PC-3 (cell line): Measurements from ENCODE around the gene COL4A1. TPM values are rescaled to one million over a fixed set of nuclear protein-coding genes. Genes with fewer than 3 reads are reported as not detected.

Experiments
- ATAC-seq: fragments of 200-7000 bp; cut with Tn5 transposase; 2 replicates; pipeline ENCODE4 v1.9.1; 2020; ENCODE audit warnings: mild to moderate bottlenecking, moderate library complexity
- BruUV-seq: library from RNA; stranded (reverse); fragments of 400-500 nt; replicated peaks from 2 replicates; lab custom pipeline; 2021; lab: Mats Ljungman, UMichigan
- CTCF ChIA-PET: fragments of 300-600 bp; sonication (Branson Sonifier 250); formaldehyde crosslinking; loops from one replicate; lab custom pipeline; 2022; ENCODE audit warnings: antibody characterized with exemption; lab: Charles Lee
- POLR2A ChIA-PET: fragments of 300-600 bp; sonication (Branson Sonifier 250); formaldehyde crosslinking; loops from one replicate; lab custom pipeline; 2022; ENCODE audit warnings: antibody characterized with exemption; ENCODE audit not compliant: unreplicated experiment; lab: Charles Lee
- DNase-seq: peaks from one replicate; pipeline ENCODE4 v3.0.0-alpha.2; 2015
- H2AFZ ChIP-seq: fragments of 300-600 bp; sonication (generic); 2 replicates; pipeline ENCODE4 v1.6.0; 2016; ENCODE audit warnings: antibody characterized with exemption, low read length
- H3F3A ChIP-seq: fragments of 300-600 bp; sonication (generic); one replicate; pipeline ENCODE4 v1.6.0; 2017; ENCODE audit warnings: antibody characterized with exemption, low read length, control low read depth, mild to moderate bottlenecking; ENCODE audit not compliant: unreplicated experiment
- H3K27ac ChIP-seq: fragments of 300-600 bp; sonication (generic); 2 replicates; pipeline ENCODE4 v1.5.1; 2016; ENCODE audit warnings: mild to moderate bottlenecking, low read length
- H3K27me3 ChIP-seq: fragments of 300-600 bp; sonication (generic); 2 replicates; pipeline ENCODE4 v1.6.1; 2016; ENCODE audit warnings: low read length, mixed read lengths
- H3K36me3 ChIP-seq: fragments of 300-600 bp; sonication (generic); 2 replicates; pipeline ENCODE4 v1.6.1; 2016; ENCODE audit warnings: low read depth, mixed run types, low read length, mixed read lengths
- H3K4me1 ChIP-seq: fragments of 300-600 bp; sonication (generic); 2 replicates; pipeline ENCODE4 v1.5.1; 2016; ENCODE audit warnings: low read length; ENCODE audit not compliant: insufficient read depth
- H3K4me2 ChIP-seq: fragments of 300-600 bp; sonication (generic); 2 replicates; pipeline ENCODE4 v1.6.0; 2016; ENCODE audit warnings: low read length
- H3K4me3 ChIP-seq: fragments of 300-600 bp; sonication (generic); 2 replicates; pipeline ENCODE4 v1.5.1; 2016; ENCODE audit warnings: mild to moderate bottlenecking, low read length, mixed read lengths
- H3K79me2 ChIP-seq: fragments of 300-600 bp; sonication (generic); 2 replicates; pipeline ENCODE4 v1.6.1; 2017; ENCODE audit warnings: low read length, mixed read lengths
- H3K9ac ChIP-seq: fragments of 300-600 bp; sonication (generic); 2 replicates; pipeline ENCODE4 v1.6.0; 2016; ENCODE audit warnings: mild to moderate bottlenecking, low read length
- H3K9me2 ChIP-seq: fragments of 300-600 bp; sonication (generic); replicated peaks from 2 replicates; pipeline ENCODE4 v1.6.1; 2016; ENCODE audit warnings: mixed run types, low read length, mixed read lengths
- H3K9me3 ChIP-seq: fragments of 300-600 bp; sonication (generic); 2 replicates; pipeline ENCODE4 v1.6.1; 2016; ENCODE audit warnings: low read length, mixed read lengths
- H4K20me1 ChIP-seq: fragments of 300-600 bp; sonication (generic); 2 replicates; pipeline ENCODE4 v1.6.1; 2016; ENCODE audit warnings: low read length, mixed read lengths
- EZH2 ChIP-seq: fragments of 300-600 bp; sonication (generic); IDR thresholded peaks from one replicate; pipeline ENCODE4 v1.6.1; 2017; ENCODE audit warnings: antibody characterized with exemption, mild to moderate bottlenecking, low read length; ENCODE audit not compliant: unreplicated experiment
- EZH2phosphoT487 ChIP-seq: fragments of 300-600 bp; sonication (generic); IDR thresholded peaks from 2 replicates; pipeline ENCODE4 v1.6.1; 2018; ENCODE audit warnings: mild to moderate bottlenecking, antibody characterized with exemption, low read length, borderline replicate concordance
- intact Hi-C: fragments of 100-400 bp; cut with micrococcal nuclease; formaldehyde crosslinking; loops from 2 replicates; pipeline ENCODE4 v1.9.0; 2023
- total RNA-seq: library from RNA; depleted of rRNA; stranded (reverse); fragments of >200 nt; gene quantifications from 2 replicates; pipeline ENCODE4 v1.2.3, GENCODE V29; 2014
- TF ChIP-seq, protein P1 (sequence below): fragments of 300-600 bp; sonication (generic); conservative IDR thresholded peaks from 2 replicates; pipeline ENCODE4 v1.5.1; 2017; ENCODE audit warnings: antibody characterized with exemption, low read depth, mild to moderate bottlenecking, low read length

COL4A1 gene
- total RNA-seq, 1 experiment from 2014 or later, result 48.7 TPM

DNA sequence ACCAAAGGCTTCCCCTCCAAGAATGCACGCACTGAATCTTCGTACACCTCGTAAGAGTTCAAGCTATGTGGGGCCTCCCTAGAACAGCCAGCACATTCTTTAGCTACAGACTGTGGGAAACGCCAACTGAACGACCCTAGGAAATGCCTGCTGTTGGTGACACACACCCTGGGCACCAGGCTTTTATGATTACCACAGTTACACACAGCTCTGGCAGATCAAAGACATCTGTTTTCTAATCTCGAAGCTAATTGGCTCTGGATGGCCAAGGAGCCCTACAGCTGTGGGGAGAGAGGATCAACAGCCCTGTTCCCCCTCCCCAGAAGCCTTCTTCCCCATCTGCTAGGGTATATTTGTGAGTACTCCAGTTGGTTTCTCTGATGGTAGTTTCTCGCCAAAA is 123.0 kb downstream of the COL4A1 start:
- H3K36me3 ChIP-seq, result no peaks in the 10 kb centered on the region
- H3K9me2 ChIP-seq, result no peaks in the 10 kb centered on the region
- H4K20me1 ChIP-seq, result peaks cover 4% of the 10 kb centered on the region; the same call in 1 of the 2 replicates
- TF ChIP-seq EZH2 (no peak), EZH2phosphoT487 (no peak)
- TF ChIP-seq, protein P1, sequence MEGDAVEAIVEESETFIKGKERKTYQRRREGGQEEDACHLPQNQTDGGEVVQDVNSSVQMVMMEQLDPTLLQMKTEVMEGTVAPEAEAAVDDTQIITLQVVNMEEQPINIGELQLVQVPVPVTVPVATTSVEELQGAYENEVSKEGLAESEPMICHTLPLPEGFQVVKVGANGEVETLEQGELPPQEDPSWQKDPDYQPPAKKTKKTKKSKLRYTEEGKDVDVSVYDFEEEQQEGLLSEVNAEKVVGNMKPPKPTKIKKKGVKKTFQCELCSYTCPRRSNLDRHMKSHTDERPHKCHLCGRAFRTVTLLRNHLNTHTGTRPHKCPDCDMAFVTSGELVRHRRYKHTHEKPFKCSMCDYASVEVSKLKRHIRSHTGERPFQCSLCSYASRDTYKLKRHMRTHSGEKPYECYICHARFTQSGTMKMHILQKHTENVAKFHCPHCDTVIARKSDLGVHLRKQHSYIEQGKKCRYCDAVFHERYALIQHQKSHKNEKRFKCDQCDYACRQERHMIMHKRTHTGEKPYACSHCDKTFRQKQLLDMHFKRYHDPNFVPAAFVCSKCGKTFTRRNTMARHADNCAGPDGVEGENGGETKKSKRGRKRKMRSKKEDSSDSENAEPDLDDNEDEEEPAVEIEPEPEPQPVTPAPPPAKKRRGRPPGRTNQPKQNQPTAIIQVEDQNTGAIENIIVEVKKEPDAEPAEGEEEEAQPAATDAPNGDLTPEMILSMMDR, result no peak
- peaks cover 12% of the 10 kb centered on the region for H3K4me1 ChIP-seq
- H3F3A ChIP-seq, result no peaks in the 10 kb centered on the region
- no peak overlapping the region for H3K27ac ChIP-seq
- intact Hi-C loops, result no loop called here
- H3K27me3 ChIP-seq, result no peaks in the 10 kb centered on the region
- H3K4me2 ChIP-seq, result no peak overlapping the region
- DNase-seq, result no peak
- H3K79me2 ChIP-seq, result no peaks in the 10 kb centered on the region
- no peak overlapping the region for H3K4me3 ChIP-seq
- no peak overlapping the region for H2AFZ ChIP-seq
- ChIA-PET CTCF (no interaction called here), POLR2A (no interaction called here)
- ATAC-seq, result no peak
- H3K9me3 ChIP-seq, result no peaks in the 10 kb centered on the region
- no TSS peak for BruUV-seq
- no peak overlapping the region for H3K9ac ChIP-seq

DNA sequence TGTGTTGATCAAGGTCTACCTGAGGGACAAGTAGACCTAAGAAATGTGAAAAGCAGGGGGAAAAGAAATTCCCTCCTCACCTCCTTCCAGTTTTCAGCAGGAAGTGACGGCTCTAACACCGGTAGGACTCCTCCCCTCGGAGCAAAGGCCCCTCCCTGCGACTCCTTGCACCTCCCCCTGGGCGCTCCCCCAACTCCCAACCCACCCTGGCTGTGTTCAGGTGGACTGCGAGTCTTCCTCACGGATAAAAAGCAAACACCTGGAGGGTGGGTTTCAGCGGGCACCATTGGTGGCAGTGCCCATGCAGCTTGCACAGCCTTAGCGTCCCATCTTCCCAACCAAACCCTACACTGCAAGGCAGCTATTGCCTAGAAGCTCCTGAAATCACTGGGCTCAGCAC is 124.5 kb downstream of the COL4A1 start:
- Histone ChIP-seq H3K27me3 (no peaks in the 10 kb centered on the region), H3K4me2 (no peak overlapping the region), H3K4me3 (no peak overlapping the region), H3K79me2 (no peaks in the 10 kb centered on the region), H3F3A (no peaks in the 10 kb centered on the region), H2AFZ (no peak overlapping the region), H3K9me3 (no peaks in the 10 kb centered on the region), H3K36me3 (no peaks in the 10 kb centered on the region; the same call in 1 of the 2 replicates), H4K20me1 (no peaks in the 10 kb centered on the region), H3K27ac (no peak overlapping the region), H3K9ac (no peak overlapping the region), H3K9me2 (no peaks in the 10 kb centered on the region), H3K4me1 (peaks cover under 1% of the 10 kb centered on the region; the same call in 1 of the 2 replicates)
- no peak for TF ChIP-seq EZH2phosphoT487
- TF ChIP-seq, protein P1, result no peak
- no peak for TF ChIP-seq EZH2
- intact Hi-C loops, result no loop called here
- POLR2A ChIA-PET, result no interaction called here
- CTCF ChIA-PET, result no interaction called here
- BruUV-seq, result no TSS peak
- DNase-seq (no peak), ATAC-seq (no peak)

DNA sequence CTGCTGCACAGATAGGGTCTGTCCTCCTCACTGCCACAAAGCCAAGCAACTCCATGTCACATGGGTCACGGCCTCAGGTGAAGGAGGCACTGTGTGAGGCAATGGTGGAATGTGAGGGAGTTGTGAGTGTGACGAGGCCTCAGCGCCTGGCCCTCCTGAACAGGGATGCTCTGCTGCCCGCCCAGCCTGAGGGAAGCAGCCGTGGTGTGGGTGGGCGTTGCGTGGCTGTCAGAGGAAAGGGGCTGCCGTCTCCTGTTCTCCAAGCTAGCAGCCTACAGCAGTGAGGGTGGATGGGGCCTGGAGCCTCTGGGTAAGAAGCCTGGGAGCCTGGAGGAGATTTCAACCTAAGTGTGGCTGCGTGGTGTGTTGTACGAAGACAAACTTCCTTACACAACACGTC is 125.0 kb downstream of the COL4A1 start:
- DNase-seq (no peak), ATAC-seq (no peak)
- H3K4me3 ChIP-seq, result no peak overlapping the region
- no peaks in the 10 kb centered on the region for H4K20me1 ChIP-seq
- no peaks in the 10 kb centered on the region for H3K4me1 ChIP-seq
- POLR2A ChIA-PET, result no interaction called here
- H2AFZ ChIP-seq, result no peak overlapping the region
- TF ChIP-seq EZH2phosphoT487 (no peak), EZH2 (no peak)
- TF ChIP-seq, protein P1, result no peak
- no peaks in the 10 kb centered on the region for H3K9me2 ChIP-seq
- H3K27ac ChIP-seq, result no peak overlapping the region
- no peaks in the 10 kb centered on the region for H3F3A ChIP-seq
- no TSS peak for BruUV-seq
- H3K9me3 ChIP-seq, result no peaks in the 10 kb centered on the region
- H3K79me2 ChIP-seq, result no peaks in the 10 kb centered on the region
- no peaks in the 10 kb centered on the region for H3K27me3 ChIP-seq
- no peak overlapping the region for H3K4me2 ChIP-seq
- H3K36me3 ChIP-seq, result peaks cover 2% of the 10 kb centered on the region; the same call in 1 of the 2 replicates
- CTCF ChIA-PET, result no interaction called here
- H3K9ac ChIP-seq, result no peak overlapping the region
- intact Hi-C loops, result no loop called here
